C1 segment of cervical spinal cord (tissue), 14 donors: ENCODE measurements around the gene SENP3.
"Not testable (repeated sequence)": the region's sequence is repeated elsewhere in the genome, so short reads cannot be mapped to it uniquely, and the experiment has no call there.

Experiments used
- DNase-seq, 14 donors: peaks; one replicate each; lab custom pipeline; 2025; lab: John Stamatoyannopoulos, UW

SENP3 gene

GRCh38 chr17:7591596-7591995 is 29.9 kb downstream of the SENP3 start:
- no peak for DNase-seq

- DNase-seq, result no peak
Measured at GRCh38 chr17:7592422-7593021, 30.8 kb downstream of the SENP3 start.

GRCh38 chr17:7593296-7593695 is 31.6 kb downstream of the SENP3 start:
- no peak for DNase-seq

GRCh38 chr17:7597561-7597960 is 35.8 kb downstream of the SENP3 start:
- DNase-seq, result not testable (repeated sequence)

GRCh38 chr17:7606280-7606679 is 44.6 kb downstream of the SENP3 start:
- DNase-seq, result no peak

GRCh38 chr17:7610641-7611040 is 48.9 kb downstream of the SENP3 start:
- no peak for DNase-seq

- no peak for DNase-seq
Measured at GRCh38 chr17:7611635-7612293, 50.0 kb downstream of the SENP3 start.

- no peak for DNase-seq
Measured at GRCh38 chr17:7612294-7612640, 50.5 kb downstream of the SENP3 start.

GRCh38 chr17:7613769-7614424 is 52.2 kb downstream of the SENP3 start:
- peak in 1 of 14 donors; percentile 7 for DNase-seq

- peak; percentile 94 to 100 (median 99) for DNase-seq
Measured at GRCh38 chr17:7614425-7615264, 52.9 kb downstream of the SENP3 start, which contains the start of gene FXR2. TSS of gene FXR2 (minus strand) at chr17:7614897. CDS start at chr17:7614532, 365 bp downstream.

- DNase-seq, result no peak
Measured at GRCh38 chr17:7615265-7615747, 53.6 kb downstream of the SENP3 start.

GRCh38 chr17:7618608-7619007 is 56.9 kb downstream of the SENP3 start:
- no peak for DNase-seq

- no peak for DNase-seq
Measured at GRCh38 chr17:7620835-7621234, 59.1 kb downstream of the SENP3 start.
